Measurements from ENCODE around the gene TRIM44.

The TRIM44 gene

GRCh38 chr11:35839368-35840161 lies 177.0 kb downstream of the TRIM44 start:
- Histone ChIP-seq H3K36me3 (ENCODE audit: insufficient read depth, low read length) (no peaks in the 10 kb centered on the region), H3K4me1 (ENCODE audit: insufficient read depth, low read length, severe bottlenecking) (no peaks in the 10 kb centered on the region), H2AFZ (ENCODE audit: low read length) (no peak overlapping the region), H3K9me3 (ENCODE audit: low read length) (no peaks in the 10 kb centered on the region), H3K27ac (ENCODE audit: low read depth, low read length, poor library complexity, severe bottlenecking) (no peak overlapping the region), H3K27me3 (ENCODE audit: insufficient read depth, low read length) (no peaks in the 10 kb centered on the region), H3F3A (ENCODE audit: insufficient read depth, low read length) (no peaks in the 10 kb centered on the region), H3K79me2 (ENCODE audit: insufficient read depth, low read length) (no peaks in the 10 kb centered on the region), H3K9ac (ENCODE audit: low read length) (no peak overlapping the region), H3K9me2 (ENCODE audit: low read depth, low read length) (no peaks in the 10 kb centered on the region), H4K20me1 (ENCODE audit: insufficient read depth, low read length) (no peaks in the 10 kb centered on the region), H3K4me3 (ENCODE audit: low read depth, low read length, poor library complexity, severe bottlenecking) (no peak overlapping the region), H3K4me2 (ENCODE audit: low read length) (no peak overlapping the region)
- no peak for TF ChIP-seq EZH2 (IDR thresholded peaks at IDR 0.05; ENCODE audit: borderline replicate concordance, low read length)
- TF ChIP-seq, protein P1, sequence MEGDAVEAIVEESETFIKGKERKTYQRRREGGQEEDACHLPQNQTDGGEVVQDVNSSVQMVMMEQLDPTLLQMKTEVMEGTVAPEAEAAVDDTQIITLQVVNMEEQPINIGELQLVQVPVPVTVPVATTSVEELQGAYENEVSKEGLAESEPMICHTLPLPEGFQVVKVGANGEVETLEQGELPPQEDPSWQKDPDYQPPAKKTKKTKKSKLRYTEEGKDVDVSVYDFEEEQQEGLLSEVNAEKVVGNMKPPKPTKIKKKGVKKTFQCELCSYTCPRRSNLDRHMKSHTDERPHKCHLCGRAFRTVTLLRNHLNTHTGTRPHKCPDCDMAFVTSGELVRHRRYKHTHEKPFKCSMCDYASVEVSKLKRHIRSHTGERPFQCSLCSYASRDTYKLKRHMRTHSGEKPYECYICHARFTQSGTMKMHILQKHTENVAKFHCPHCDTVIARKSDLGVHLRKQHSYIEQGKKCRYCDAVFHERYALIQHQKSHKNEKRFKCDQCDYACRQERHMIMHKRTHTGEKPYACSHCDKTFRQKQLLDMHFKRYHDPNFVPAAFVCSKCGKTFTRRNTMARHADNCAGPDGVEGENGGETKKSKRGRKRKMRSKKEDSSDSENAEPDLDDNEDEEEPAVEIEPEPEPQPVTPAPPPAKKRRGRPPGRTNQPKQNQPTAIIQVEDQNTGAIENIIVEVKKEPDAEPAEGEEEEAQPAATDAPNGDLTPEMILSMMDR (IDR thresholded peaks at IDR 0.05; ENCODE audit: low read length) = no peak

DNA sequence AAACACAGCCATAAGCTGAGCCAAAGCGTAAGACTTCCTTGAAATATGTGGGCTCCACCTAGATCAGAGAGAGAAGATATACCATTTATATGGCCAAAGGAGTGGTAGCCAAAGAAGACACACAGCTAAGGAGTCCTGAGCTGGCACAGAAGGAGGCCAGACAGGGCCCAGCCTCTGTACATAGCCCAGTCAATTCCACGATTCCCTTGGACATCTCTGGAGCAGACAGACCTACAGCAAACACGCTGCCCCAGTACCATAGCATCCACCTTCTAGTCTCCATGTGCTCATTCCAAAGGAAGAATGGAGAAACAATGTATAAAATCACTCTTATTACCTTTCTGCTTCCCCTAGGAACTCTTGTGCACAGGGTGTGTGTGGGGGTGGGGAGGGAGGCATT lies 179.2 kb downstream of the TRIM44 start:
- no peak overlapping the region for H3K27ac ChIP-seq (ENCODE audit: low read depth, low read length, poor library complexity, severe bottlenecking)

DNA sequence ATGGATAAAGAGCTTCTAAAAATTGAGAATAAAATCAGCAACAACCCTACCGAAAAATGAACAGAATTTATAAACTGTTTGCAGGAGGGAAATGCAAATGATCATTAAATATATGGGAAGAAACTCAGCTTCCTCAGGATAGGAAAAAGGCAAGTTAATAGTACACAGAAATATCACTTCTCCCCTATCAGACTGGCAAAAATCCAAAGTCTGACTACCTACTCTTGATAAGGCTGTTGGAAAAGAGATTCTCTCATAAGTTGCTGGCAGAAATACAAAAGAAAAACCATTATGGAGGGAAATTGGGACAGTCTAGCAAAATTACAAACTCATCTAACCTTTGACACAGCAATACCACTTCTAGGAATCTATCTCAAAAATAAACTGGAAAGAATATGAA lies 180.4 kb downstream of the TRIM44 start:
- no peak overlapping the region for H2AFZ ChIP-seq (ENCODE audit: low read length)
- no peaks in the 10 kb centered on the region for H3K36me3 ChIP-seq (ENCODE audit: insufficient read depth, low read length)
- no peaks in the 10 kb centered on the region for H3K79me2 ChIP-seq (ENCODE audit: insufficient read depth, low read length)
- no peak overlapping the region for H3K27ac ChIP-seq (ENCODE audit: low read depth, low read length, poor library complexity, severe bottlenecking)
- H3K27me3 ChIP-seq (ENCODE audit: insufficient read depth, low read length) = no peaks in the 10 kb centered on the region
- no peaks in the 10 kb centered on the region for H3K9me2 ChIP-seq (ENCODE audit: low read depth, low read length)
- no peak overlapping the region for H3K9ac ChIP-seq (ENCODE audit: low read length)
- H4K20me1 ChIP-seq (ENCODE audit: insufficient read depth, low read length) = no peaks in the 10 kb centered on the region
- no peaks in the 10 kb centered on the region for H3K9me3 ChIP-seq (ENCODE audit: low read length)
- H3K4me3 ChIP-seq (ENCODE audit: low read depth, low read length, poor library complexity, severe bottlenecking) = no peak overlapping the region
- no peaks in the 10 kb centered on the region for H3K4me1 ChIP-seq (ENCODE audit: insufficient read depth, low read length, severe bottlenecking)
- TF ChIP-seq EZH2 (IDR thresholded peaks at IDR 0.05; ENCODE audit: borderline replicate concordance, low read length) = no peak
- TF ChIP-seq, protein P1 (IDR thresholded peaks at IDR 0.05; ENCODE audit: low read length) = no peak
- H3K4me2 ChIP-seq (ENCODE audit: low read length) = no peak overlapping the region
- H3F3A ChIP-seq (ENCODE audit: insufficient read depth, low read length) = no peaks in the 10 kb centered on the region

More for the DNA sequence above, 179.2 kb downstream of the TRIM44 start:
- Histone ChIP-seq H3K9me3 (ENCODE audit: low read length) (no peaks in the 10 kb centered on the region), H3K9me2 (ENCODE audit: low read depth, low read length) (no peaks in the 10 kb centered on the region), H3F3A (ENCODE audit: insufficient read depth, low read length) (no peaks in the 10 kb centered on the region), H3K4me2 (ENCODE audit: low read length) (no peak overlapping the region), H4K20me1 (ENCODE audit: insufficient read depth, low read length) (no peaks in the 10 kb centered on the region), H3K36me3 (ENCODE audit: insufficient read depth, low read length) (no peaks in the 10 kb centered on the region), H2AFZ (ENCODE audit: low read length) (no peak overlapping the region), H3K27me3 (ENCODE audit: insufficient read depth, low read length) (no peaks in the 10 kb centered on the region), H3K9ac (ENCODE audit: low read length) (no peak overlapping the region), H3K4me1 (ENCODE audit: insufficient read depth, low read length, severe bottlenecking) (no peaks in the 10 kb centered on the region), H3K79me2 (ENCODE audit: insufficient read depth, low read length) (no peaks in the 10 kb centered on the region), H3K4me3 (ENCODE audit: low read depth, low read length, poor library complexity, severe bottlenecking) (no peak overlapping the region)
- TF ChIP-seq, protein P1 (IDR thresholded peaks at IDR 0.05; ENCODE audit: low read length) = no peak
- no peak for TF ChIP-seq EZH2 (IDR thresholded peaks at IDR 0.05; ENCODE audit: borderline replicate concordance, low read length)

All from OCI-LY1 (cell line).